Activated naive CD4-positive, alpha-beta T cell treated with anti-CD3 and anti-CD28 coated beads, Interleukin-2, amount 50 U/mL, for 24 hours (primary cell): ENCODE data around the gene SOBP.
A peak's percentile ranks its signal among the peaks of the same experiment; 100 is the strongest.

ENCODE experiments used
- H3K27ac Mint-ChIP-seq: one replicate; pipeline ENCODE4 v1.8.0; 2021; ENCODE audit warnings: mild to moderate bottlenecking, mixed read lengths
- H3K27me3 Mint-ChIP-seq: one replicate; pipeline ENCODE4 v1.8.0; 2021; ENCODE audit warnings: mixed read lengths
- H3K36me3 Mint-ChIP-seq: one replicate; pipeline ENCODE4 v1.8.0; 2021; ENCODE audit warnings: mixed read lengths
- H3K4me1 Mint-ChIP-seq: one replicate; pipeline ENCODE4 v1.8.0; 2021; ENCODE audit warnings: mixed read lengths
- H3K4me3 Mint-ChIP-seq: one replicate; pipeline ENCODE4 v1.8.0; 2021; ENCODE audit warnings: mild to moderate bottlenecking, mixed read lengths
- H3K9me3 Mint-ChIP-seq: one replicate; pipeline ENCODE4 v1.8.0; 2021; ENCODE audit warnings: mixed read lengths

SOBP gene

DNA sequence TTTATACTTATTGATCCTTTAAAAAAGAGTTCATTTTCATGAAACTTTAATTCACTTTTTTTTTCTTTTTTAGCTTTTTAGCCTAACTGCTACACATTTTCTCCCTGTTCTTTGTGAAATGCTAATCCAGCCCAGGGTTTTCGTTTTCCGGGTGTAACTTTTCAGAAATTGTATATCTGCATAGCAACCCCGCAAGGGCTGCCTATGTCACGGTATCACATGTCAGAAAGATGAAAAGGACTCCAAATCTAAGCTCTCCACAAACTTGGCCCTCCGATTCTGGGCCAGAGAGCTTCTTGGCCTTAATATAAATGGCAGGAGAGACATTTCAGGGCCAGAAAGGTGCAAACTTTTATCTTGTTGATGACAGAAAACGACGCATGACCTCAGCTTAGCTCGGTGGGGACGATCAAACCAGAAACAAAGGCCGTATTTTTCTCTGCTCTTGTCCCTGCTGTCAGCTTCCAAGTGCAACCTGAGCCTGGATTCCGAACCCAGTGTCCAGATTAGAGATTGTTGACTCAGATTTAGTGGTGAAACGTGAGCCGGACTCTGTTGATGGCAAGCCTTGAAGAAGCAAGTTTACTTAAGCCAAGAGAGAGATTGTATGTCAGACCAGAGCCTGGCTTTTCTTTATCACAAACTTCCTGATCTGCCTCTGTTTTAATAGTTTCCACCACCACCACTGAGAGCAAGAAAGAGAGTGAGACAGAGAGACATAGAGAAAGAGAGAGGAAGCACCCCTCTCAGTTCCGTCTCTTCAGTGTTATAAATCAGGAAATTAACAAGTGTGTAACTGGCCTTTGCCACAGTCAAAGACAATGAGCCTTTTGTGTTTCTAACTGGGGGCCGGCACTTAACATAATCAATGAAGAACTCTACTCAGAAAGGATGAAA is 176.4 kb downstream of the SOBP start:
- Mint-ChIP-seq H3K27ac (no peak overlapping the region), H3K4me1 (peaks cover 16% of the 10 kb centered on the region), H3K9me3 (no peaks in the 10 kb centered on the region), H3K4me3 (no peak overlapping the region), H3K27me3 (no peaks in the 10 kb centered on the region), H3K36me3 (no peaks in the 10 kb centered on the region)

- no peaks in the 10 kb centered on the region for H3K36me3 Mint-ChIP-seq
- H3K27me3 Mint-ChIP-seq: no peaks in the 10 kb centered on the region
- no peak overlapping the region for H3K4me3 Mint-ChIP-seq
- peaks cover 16% of the 10 kb centered on the region for H3K4me1 Mint-ChIP-seq
- no peak overlapping the region for H3K27ac Mint-ChIP-seq
- no peaks in the 10 kb centered on the region for H3K9me3 Mint-ChIP-seq
Measured at GRCh38 chr6:107666981-107667601, 177.2 kb downstream of the SOBP start.

DNA sequence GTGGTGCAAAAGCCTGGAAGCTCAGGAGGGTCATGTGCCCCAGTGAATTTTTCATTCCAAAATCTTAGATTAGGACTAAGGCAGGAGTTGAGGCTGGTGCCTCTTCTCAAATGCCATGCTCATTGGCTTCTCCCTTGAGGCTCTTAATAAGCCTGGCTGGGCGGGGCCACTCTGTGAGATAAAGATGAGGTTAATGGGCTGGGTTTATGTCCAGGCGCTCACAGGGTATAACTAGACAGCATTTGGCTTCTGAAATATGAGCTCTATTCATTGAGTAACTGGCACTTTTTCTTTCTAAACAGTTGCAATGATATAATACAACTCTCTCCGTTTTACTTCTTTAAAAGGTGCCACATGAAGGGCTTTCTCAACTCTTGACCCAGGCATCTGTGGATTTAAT is 177.9 kb downstream of the SOBP start:
- Mint-ChIP-seq H3K27ac (no peak overlapping the region), H3K9me3 (no peaks in the 10 kb centered on the region), H3K36me3 (no peaks in the 10 kb centered on the region)

DNA sequence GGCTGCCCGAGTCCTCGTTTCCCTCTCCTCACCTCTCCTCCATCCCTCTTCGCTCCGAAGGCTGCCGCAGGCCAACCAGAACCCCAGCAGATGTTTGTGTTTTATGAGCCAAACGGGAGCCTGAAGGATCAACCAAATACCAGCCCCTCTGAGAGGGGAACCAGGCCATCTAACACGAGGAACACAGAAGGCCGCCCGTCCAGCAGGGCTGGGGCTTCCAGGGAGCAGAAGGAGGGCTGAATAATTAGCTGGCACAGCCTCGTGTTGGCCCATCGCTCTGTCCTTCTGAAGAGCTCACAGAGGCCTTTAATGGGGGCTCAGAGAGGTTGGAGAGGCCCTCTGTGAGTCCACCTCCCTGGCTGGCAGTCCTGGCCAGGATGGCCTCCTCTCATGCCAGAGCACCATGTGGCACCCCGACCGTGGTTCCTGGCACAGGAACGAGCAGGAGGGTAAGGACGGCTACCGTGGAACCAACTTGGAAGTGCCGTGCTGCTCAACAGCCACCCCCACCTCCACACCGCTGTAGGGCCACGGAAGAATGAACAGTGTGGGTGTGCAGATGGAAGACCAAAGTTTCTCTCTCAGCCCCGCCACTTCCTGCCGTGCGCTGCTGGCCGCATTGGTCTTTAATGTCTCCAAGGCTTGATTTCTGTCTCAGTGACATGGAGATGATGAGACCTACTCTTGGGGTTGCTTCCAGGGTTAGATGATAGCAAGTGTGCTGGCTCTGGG is 179.0 kb downstream of the SOBP start:
- H3K4me3 Mint-ChIP-seq: no peak overlapping the region
- peaks cover 16% of the 10 kb centered on the region for H3K4me1 Mint-ChIP-seq
- no peaks in the 10 kb centered on the region for H3K36me3 Mint-ChIP-seq
- no peak overlapping the region for H3K27ac Mint-ChIP-seq
- H3K9me3 Mint-ChIP-seq: no peaks in the 10 kb centered on the region
- H3K27me3 Mint-ChIP-seq: no peaks in the 10 kb centered on the region

More for the DNA sequence above, 177.9 kb downstream of the SOBP start:
- Mint-ChIP-seq H3K27me3 (no peaks in the 10 kb centered on the region), H3K4me1 (peaks cover 16% of the 10 kb centered on the region), H3K4me3 (no peak overlapping the region)

DNA sequence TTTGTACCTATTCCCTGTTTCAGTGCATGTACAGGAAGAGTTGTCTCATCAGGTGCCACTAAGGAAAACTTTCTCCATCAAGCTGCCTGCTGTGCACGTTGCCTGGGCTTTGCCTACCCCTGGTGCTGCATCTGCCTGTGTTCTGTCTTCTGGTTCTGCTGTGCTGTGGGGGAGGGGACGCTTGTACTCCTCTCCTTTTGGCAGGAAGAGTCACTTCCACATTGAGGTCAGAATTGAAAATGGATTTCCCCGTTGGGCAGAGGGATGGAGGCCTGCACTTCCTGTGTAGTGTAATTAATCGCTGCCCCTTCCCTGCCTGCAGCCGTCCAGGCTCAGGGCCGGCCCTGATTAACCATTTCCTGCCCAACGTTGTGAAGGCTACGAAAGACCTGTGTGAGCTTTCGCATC is 180.9 kb downstream of the SOBP start:
- Mint-ChIP-seq H3K9me3 (no peaks in the 10 kb centered on the region), H3K4me3 (no peak overlapping the region), H3K27ac (peak overlapping the region; percentile 23), H3K27me3 (no peaks in the 10 kb centered on the region), H3K4me1 (peaks cover 23% of the 10 kb centered on the region), H3K36me3 (no peaks in the 10 kb centered on the region)

- H3K27ac Mint-ChIP-seq: no peak overlapping the region
- H3K36me3 Mint-ChIP-seq: no peaks in the 10 kb centered on the region
- peaks cover 23% of the 10 kb centered on the region for H3K4me1 Mint-ChIP-seq
- no peak overlapping the region for H3K4me3 Mint-ChIP-seq
- H3K27me3 Mint-ChIP-seq: no peaks in the 10 kb centered on the region
- no peaks in the 10 kb centered on the region for H3K9me3 Mint-ChIP-seq
Measured at GRCh38 chr6:107673076-107673494, 183.2 kb downstream of the SOBP start.

DNA sequence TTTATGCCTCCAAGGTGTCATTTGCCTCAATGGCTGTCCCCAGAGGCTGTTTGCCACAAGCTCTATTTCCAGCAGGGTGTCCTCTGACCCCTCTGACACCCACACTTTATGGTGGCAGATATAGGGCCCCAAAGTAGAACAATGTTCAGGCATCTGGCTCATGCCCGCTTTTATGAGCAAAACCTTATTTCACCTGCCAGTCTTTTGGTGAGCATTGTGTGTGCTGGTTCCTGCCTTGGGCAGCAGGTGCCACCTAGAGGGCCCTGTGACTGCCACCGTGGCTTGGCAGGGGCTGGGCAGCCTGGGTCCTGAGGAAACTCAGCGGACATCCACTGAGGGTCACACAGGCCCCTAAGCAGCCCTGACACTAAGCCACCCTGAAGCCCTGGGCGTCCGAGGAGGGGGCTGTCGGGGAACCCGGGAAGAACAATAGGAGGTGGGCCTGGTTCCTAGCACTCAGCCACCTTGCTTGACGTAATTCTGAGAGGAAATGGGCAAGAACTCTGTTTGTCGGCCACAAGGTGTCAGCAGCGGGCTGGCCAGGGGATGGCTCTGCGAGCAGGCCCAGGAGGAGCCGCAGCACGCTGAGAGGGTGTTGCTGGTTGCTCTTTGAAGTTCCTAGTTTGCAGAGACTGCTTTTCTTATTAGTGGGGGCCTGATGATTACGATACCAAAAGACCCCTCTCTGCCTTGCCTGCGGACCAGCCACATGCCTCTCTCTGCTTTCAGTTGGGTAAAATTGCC is 185.2 kb downstream of the SOBP start:
- peak overlapping the region; percentile 76 for H3K27ac Mint-ChIP-seq
- H3K9me3 Mint-ChIP-seq: no peaks in the 10 kb centered on the region
- peak overlapping the region; percentile 36 for H3K4me3 Mint-ChIP-seq
- no peaks in the 10 kb centered on the region for H3K36me3 Mint-ChIP-seq
- H3K27me3 Mint-ChIP-seq: no peaks in the 10 kb centered on the region
- peaks cover 13% of the 10 kb centered on the region for H3K4me1 Mint-ChIP-seq

- Mint-ChIP-seq H3K9me3 (no peaks in the 10 kb centered on the region), H3K4me3 (no peak overlapping the region), H3K27me3 (no peaks in the 10 kb centered on the region), H3K27ac (no peak overlapping the region), H3K36me3 (no peaks in the 10 kb centered on the region), H3K4me1 (peaks cover 7% of the 10 kb centered on the region)
Measured at GRCh38 chr6:107676042-107676441, 186.1 kb downstream of the SOBP start.

DNA sequence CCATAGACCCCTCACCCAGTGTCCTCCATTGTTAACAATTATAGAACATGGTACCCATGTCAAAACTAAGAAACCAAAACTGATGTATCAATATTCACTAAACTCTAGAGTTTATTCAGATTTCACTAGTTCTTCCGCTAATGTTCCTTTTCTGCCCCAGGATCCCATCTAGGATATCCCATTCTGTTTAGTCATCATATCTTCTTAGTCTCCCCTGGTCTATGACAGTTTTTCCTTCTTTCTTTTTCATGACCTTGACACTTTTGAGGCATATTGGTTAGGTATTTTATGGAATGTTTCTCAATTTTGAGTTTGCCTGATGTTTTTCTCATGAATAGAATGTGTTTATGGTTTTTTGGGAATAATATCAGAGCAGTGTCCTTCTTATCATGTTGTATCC is 187.5 kb downstream of the SOBP start:
- no peaks in the 10 kb centered on the region for H3K36me3 Mint-ChIP-seq
- no peak overlapping the region for H3K4me3 Mint-ChIP-seq
- no peak overlapping the region for H3K27ac Mint-ChIP-seq
- H3K9me3 Mint-ChIP-seq: no peaks in the 10 kb centered on the region
- peaks cover 7% of the 10 kb centered on the region for H3K4me1 Mint-ChIP-seq
- H3K27me3 Mint-ChIP-seq: no peaks in the 10 kb centered on the region

- Mint-ChIP-seq H3K27me3 (no peaks in the 10 kb centered on the region), H3K27ac (no peak overlapping the region), H3K4me3 (no peak overlapping the region), H3K4me1 (peaks cover 7% of the 10 kb centered on the region), H3K9me3 (no peaks in the 10 kb centered on the region), H3K36me3 (no peaks in the 10 kb centered on the region)
Measured at GRCh38 chr6:107679457-107679856, 189.5 kb downstream of the SOBP start.

DNA sequence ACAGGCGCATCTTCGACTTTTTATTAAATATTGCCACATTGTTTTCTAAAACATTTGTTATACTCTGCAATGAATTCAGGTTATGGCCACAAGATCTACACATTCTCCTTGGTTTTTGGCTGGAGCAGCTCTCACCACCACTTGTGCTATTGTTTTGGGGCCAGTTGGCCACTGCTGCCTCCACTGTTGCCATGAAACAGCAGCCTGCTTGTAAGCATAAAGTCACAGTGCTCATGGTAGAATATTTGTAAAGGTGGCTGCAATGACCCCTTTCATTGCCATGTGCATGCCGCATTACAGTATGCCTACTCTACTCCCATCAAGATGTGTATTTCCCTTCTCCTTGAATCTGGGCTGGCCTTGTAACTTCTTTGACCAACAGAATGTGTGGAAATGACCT is 192.8 kb downstream of the SOBP start:
- H3K27me3 Mint-ChIP-seq: no peaks in the 10 kb centered on the region

DNA sequence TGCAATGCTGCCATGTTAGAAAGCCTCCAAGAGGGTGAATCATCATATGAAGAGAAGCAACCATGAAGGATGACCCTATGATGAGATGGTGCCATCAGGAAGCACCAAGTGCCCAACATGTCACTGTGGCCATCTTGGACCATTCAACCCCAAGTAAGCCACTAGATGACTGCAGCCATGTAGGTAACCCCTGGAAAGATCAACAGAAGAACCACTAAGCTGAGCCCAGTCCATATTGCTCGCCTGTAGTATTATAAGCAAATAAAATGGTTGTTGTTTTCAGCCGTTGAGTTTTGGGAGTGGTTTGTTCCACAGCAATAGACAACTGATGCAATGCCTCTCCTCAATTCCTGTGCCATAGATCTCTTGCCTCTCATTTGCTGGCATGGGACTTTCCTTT is 193.3 kb downstream of the SOBP start:
- H3K36me3 Mint-ChIP-seq: no peaks in the 10 kb centered on the region

More for the DNA sequence above, 192.8 kb downstream of the SOBP start:
- Mint-ChIP-seq H3K9me3 (no peaks in the 10 kb centered on the region), H3K4me3 (no peak overlapping the region), H3K27ac (no peak overlapping the region), H3K4me1 (no peaks in the 10 kb centered on the region), H3K36me3 (no peaks in the 10 kb centered on the region)

GRCh38 chr6:107684996-107685395 is 195.1 kb downstream of the SOBP start:
- H3K27me3 Mint-ChIP-seq: no peaks in the 10 kb centered on the region
- H3K4me3 Mint-ChIP-seq: no peak overlapping the region
- H3K36me3 Mint-ChIP-seq: no peaks in the 10 kb centered on the region
- no peaks in the 10 kb centered on the region for H3K4me1 Mint-ChIP-seq
- no peak overlapping the region for H3K27ac Mint-ChIP-seq
- H3K9me3 Mint-ChIP-seq: no peaks in the 10 kb centered on the region

More for the DNA sequence above, 193.3 kb downstream of the SOBP start:
- no peaks in the 10 kb centered on the region for H3K9me3 Mint-ChIP-seq
- no peaks in the 10 kb centered on the region for H3K27me3 Mint-ChIP-seq
- H3K27ac Mint-ChIP-seq: no peak overlapping the region
- H3K4me3 Mint-ChIP-seq: no peak overlapping the region
- no peaks in the 10 kb centered on the region for H3K4me1 Mint-ChIP-seq

- Mint-ChIP-seq H3K9me3 (no peaks in the 10 kb centered on the region), H3K27ac (no peak overlapping the region), H3K27me3 (no peaks in the 10 kb centered on the region), H3K36me3 (no peaks in the 10 kb centered on the region), H3K4me1 (peaks cover 6% of the 10 kb centered on the region), H3K4me3 (no peak overlapping the region)
Measured at GRCh38 chr6:107689190-107689589, 199.3 kb downstream of the SOBP start.

GRCh38 chr6:107689951-107690642 is 200.2 kb downstream of the SOBP start:
- Mint-ChIP-seq H3K27me3 (no peaks in the 10 kb centered on the region), H3K4me3 (no peak overlapping the region), H3K4me1 (peaks cover 6% of the 10 kb centered on the region), H3K36me3 (no peaks in the 10 kb centered on the region), H3K27ac (no peak overlapping the region), H3K9me3 (no peaks in the 10 kb centered on the region)
